Inflammatory macrophage treated with lipopolysaccharide for 4 hours (primary cell): ENCODE results near the gene YJEFN3.

ENCODE experiments used
- DNase-seq: peaks from one replicate; pipeline ENCODE4 v3.0.0-alpha.2; 2020

YJEFN3 gene

GRCh38 chr19:19540064-19540714 is 11.5 kb downstream of the YJEFN3 start:
- DNase-seq = peak; percentile 86

DNA sequence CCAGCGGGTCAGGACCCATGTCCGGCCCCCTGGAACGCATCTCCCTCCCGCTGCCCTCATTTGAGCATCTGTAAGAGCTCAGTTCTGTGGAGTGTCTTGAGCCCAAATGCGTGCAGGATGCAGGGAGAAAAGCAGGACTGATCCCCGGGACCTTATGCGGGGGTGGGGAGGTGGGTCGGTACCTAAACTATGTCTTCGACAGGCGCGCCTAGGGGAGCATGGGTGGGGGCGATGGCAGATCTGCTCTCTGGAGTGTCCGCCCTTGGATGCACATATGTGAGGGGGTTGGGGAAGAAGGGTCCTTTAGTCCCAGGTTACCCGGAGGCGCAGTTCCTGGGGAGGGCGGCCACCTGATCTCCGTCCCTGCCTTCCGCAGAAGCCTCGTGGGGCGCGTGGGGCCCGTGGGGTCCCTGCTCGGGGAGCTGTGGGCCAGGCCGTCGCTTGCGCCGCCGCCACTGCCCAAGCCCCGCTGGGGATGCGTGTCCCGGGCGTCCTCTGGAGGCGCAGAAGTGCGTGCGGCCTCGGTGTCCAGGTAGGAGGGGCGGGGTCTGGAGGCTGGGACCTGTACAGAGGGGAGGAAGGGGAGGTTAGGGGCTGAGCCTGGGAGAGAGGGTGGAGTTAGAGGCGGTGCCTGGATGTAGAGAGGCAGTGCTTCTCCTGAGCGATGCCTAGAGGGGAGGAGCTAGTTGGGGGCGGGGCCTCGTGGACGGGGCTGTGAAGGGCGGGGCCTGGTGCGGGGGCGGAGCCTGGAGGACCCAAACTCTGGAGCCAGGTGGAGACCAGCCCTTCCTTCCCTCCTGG is 12.2 kb downstream of the YJEFN3 start:
- peak; percentile 38 for DNase-seq

DNA sequence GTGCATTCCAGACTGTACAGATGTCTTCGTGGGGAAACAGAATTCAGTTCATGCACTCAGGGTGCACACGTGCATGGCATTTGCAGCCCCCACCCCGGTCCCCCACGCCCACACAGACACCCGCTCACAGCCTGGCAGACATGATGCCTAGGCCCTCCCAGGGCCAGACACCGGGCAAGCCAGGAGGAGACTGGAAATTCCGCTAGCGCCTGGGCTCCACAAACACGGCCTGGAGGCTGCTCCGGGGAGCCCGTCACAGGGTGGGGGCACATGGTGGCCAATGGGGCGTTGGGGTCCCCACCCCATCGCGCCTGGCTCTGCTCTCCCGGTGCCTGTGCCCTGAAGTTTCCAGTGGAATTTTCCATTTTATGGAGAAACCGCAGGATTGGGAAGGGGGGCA is 12.9 kb downstream of the YJEFN3 start:
- DNase-seq = no peak

- peak; percentile 70 for DNase-seq
These were observed 13.8 kb downstream of the YJEFN3 start for GRCh38 chr19:19542507-19542906.

- no peak for DNase-seq
These were observed 14.4 kb downstream of the YJEFN3 start for GRCh38 chr19:19543101-19543500.

DNA sequence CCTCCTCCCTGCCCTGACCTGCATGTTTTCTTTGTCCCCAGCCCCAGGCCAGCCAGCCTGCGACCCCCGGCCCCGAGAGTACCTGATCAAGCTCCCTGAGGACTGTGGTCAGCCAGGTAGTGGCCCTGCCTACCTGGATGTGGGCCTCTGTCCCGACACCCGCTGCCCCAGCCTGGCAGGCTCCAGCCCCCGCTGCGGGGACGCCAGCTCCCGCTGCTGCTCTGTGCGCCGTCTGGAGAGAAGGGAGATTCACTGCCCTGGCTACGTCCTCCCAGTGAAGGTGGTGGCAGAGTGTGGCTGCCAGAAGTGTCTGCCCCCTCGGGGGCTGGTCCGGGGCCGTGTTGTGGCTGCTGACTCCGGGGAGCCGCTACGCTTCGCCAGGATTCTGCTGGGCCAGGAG is 14.9 kb downstream of the YJEFN3 start:
- no peak for DNase-seq

DNA sequence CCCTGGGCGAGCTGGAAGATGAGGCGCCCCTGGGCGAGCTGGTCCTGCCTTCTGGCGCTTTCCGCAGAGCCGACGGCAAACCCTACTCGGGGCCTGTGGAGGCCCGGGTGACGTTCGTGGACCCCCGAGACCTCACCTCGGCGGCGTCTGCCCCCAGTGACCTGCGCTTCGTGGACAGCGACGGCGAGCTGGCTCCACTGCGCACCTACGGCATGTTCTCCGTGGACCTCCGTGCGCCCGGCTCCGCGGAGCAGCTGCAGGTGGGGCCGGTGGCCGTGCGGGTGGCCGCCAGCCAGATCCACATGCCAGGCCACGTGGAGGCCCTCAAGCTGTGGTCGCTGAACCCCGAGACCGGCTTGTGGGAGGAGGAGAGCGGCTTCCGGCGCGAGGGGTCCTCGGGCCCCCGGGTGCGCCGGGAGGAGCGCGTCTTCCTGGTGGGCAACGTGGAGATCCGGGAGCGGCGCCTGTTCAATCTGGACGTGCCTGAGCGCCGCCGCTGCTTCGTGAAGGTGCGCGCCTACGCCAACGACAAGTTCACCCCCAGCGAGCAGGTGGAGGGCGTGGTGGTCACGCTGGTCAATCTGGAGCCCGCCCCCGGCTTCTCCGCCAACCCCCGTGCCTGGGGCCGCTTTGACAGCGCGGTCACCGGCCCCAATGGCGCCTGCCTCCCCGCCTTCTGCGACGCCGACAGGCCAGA is 15.7 kb downstream of the YJEFN3 start:
- DNase-seq = no peak

DNA sequence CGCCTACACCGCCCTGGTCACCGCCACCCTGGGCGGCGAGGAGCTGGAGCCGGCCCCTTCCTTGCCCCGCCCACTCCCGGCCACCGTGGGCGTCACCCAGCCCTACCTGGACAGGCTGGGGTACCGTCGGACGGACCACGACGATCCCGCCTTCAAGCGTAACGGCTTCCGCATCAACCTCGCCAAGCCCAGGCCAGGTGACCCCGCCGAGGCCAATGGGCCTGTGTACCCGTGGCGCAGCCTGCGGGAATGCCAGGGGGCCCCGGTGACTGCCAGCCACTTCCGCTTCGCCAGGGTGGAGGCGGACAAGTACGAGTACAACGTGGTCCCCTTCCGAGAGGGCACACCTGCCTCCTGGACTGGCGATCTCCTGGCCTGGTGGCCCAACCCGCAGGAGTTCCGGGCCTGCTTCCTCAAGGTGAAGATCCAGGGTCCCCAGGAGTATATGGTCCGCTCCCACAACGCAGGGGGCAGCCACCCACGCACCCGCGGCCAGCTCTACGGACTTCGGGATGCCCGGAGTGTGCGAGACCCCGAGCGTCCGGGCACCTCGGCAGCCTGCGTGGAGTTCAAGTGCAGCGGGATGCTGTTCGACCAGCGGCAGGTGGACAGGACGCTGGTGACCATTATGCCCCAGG is 16.4 kb downstream of the YJEFN3 start:
- DNase-seq = no peak

DNA sequence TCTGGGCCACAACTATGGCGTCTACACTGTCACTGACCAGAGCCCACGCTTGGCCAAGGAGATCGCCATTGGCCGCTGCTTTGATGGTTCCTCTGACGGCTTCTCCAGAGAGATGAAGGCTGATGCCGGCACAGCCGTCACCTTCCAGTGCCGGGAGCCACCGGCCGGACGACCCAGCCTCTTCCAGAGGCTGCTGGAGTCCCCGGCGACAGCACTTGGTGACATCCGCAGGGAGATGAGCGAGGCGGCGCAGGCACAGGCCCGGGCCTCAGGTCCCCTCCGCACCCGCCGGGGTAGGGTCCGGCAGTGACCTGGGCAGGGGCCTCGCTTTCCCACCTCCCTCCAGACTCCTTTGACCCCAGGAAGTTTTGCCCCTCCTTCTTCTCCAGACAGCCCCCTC is 17.0 kb downstream of the YJEFN3 start:
- DNase-seq = no peak

DNA sequence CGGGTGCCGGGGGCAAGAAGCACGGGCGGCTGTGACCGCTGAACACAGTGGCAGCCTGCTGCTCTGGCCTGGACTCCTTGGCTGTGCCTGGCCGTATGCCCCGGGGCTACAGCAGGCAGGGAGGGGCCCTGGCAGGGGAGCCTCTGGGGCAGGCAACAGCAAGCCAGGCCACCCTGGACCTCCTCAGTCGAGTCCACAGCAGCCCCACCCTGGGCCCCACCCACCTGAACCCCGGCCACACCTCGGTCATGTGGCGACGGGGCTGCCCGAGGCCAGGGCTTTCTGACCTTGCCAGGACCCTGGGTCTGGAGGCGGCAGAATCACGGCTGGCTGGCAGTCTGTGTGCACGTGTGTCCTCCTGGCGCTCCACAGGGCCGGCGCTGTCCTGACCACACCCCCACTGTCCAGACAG is 18.0 kb downstream of the YJEFN3 start:
- DNase-seq = no peak

GRCh38 chr19:19547674-19548336 is 19.1 kb downstream of the YJEFN3 start:
- DNase-seq = no peak

DNA sequence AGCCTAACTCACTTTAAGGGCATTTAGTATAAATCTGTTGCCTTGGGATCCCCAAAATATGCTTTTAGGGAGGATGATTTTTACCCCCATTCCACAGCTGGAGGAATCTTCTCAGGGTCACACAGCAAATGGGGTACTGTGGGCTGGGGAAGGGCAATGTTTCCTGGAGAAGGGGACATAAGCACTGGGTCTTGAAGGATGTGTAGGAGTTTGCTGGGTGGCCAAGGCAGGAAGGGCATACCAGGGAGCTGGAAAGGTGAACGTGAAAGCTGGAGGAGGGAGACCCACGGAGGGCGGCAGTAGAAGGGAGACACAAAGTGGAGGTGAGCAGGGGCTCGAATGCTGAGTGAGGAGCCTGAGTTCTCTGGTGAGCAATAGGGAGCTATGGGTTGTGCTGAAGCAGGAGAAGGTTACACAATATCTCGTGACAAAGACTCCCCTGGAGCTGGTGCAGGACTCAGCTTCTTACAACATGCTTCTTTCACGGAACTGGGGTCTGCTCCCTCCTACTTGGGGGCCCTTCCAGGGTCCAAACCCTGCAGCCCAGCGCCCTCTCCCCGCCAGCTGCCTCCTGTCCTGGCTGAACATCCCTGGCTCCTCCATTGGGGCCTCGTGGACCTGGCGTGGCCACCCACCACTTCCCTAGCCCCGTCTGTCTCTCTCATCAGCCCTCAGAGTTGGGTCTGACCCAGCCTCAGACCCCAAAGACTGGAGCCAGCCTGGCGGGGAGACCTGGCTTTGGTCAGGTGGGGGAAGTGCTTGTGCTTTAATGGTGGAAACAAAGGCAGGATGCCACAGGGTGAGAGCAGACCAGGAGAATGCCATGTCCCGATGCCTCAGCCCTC is 20.4 kb downstream of the YJEFN3 start:
- DNase-seq = no peak

DNA sequence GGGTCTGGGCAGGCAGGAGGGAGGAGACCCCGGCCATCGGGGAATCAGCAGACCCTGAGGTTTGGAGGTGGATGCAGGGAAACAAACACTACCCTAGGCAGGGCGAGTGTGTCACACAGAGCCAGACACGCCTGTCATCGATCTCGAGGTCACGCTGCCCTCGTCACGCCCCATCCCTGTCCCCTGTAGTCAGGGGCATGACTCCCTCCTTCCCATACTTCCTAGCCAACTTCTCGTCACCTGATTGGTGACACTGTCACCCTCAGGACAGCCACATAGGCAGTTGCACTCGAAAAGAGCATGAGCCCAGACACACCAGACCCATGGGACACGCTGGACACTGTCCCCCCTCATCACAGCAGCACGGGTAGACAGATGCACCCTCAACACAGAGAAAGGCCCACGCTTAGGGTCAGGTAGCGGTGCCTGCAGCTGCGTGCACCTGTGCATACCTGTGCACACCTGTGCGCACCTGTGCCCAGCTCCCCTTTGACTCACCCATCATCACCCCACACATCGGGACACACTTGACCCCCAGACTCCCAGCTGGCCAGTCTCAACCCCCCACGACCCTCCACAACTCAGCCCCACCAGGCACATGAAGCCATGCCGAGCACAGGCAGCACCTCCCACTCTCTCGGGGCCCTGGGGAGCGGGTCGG is 21.2 kb downstream of the YJEFN3 start:
- DNase-seq = peak; percentile 15

DNA sequence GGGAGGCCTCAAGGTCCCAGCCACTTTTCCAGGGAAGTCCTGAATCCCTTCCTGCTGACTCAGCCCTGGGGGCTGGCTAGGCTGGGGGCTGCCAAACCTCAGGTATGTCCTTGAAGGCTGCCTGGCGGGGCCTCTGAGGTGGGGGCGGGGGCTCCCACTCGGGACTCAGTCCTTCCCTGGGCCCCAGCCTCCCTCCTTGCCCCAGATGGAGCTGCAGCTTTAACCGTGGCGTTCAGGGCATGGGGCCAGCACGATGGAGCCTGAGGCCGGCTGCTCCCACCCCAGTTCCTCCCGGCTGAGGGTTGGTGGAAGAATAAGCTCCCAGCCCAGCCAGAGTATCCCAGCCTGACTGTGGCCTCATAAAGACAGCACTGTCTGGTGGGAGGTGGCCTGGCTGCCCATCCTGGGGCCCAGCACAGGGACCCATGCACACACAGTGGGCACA is 21.8 kb downstream of the YJEFN3 start:
- no peak for DNase-seq

DNA sequence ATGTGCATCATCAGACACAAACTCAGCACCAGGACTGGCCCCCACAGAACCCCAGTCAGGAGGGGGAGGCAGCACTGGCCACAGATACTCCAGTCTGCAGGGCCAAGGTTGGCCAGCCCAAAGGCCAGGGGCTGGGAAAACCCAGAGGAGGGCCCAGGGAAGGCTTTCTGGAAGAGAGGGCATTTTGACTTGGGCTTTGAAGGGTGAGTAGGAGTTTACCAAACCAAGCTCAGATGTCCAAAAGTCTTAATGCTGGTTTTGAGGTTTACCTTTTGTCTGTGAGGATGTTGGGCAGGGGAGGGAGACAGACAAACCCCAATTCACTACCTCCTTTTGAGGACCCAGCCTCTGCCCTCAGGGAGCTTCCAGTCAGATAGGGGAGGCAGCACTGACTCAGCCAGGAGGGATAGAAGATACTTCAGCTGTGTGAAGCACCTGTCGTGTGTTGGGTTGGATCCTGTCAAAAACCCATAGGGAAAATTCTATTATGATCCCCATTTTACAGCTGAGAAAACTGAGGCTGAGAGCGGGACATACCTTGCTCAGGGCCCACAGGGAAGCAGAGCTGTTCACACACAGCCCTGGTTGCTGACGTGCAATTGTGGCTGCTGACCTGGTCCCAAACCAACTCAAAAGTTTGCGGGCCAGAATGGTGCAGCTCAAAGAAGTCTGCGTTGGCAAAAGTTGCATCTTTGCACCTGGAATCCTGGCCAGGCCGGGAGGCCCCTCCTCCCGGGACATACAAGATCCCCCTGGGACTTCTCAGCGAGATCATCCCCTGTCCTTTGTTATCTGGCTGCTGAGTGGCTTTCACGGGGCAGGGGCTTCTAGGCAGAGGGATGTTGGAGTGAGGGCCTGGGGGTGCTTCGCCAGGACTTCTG is 22.5 kb downstream of the YJEFN3 start:
- DNase-seq = no peak

DNA sequence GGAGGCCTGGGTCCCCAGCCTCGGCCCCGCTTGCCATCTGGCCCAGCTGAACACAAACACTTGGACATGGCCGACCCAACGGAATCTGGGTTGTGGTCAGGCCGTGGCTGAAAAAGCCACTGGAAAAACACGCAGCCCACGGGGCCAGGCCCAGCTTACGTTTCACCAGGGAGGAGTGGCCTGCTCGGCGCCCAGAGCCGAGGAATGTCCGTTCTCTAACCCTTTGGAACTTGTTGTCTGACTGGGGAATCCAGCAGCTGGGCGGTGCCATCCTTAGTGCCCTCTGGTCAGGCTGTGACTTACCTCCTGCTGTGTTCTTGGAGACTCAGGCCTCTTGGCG is 23.1 kb downstream of the YJEFN3 start:
- DNase-seq = no peak

- peak; percentile 36 for DNase-seq
These were observed 24.1 kb downstream of the YJEFN3 start for GRCh38 chr19:19552798-19553197.

GRCh38 chr19:19553670-19554069 is 25.0 kb downstream of the YJEFN3 start:
- no peak for DNase-seq

DNA sequence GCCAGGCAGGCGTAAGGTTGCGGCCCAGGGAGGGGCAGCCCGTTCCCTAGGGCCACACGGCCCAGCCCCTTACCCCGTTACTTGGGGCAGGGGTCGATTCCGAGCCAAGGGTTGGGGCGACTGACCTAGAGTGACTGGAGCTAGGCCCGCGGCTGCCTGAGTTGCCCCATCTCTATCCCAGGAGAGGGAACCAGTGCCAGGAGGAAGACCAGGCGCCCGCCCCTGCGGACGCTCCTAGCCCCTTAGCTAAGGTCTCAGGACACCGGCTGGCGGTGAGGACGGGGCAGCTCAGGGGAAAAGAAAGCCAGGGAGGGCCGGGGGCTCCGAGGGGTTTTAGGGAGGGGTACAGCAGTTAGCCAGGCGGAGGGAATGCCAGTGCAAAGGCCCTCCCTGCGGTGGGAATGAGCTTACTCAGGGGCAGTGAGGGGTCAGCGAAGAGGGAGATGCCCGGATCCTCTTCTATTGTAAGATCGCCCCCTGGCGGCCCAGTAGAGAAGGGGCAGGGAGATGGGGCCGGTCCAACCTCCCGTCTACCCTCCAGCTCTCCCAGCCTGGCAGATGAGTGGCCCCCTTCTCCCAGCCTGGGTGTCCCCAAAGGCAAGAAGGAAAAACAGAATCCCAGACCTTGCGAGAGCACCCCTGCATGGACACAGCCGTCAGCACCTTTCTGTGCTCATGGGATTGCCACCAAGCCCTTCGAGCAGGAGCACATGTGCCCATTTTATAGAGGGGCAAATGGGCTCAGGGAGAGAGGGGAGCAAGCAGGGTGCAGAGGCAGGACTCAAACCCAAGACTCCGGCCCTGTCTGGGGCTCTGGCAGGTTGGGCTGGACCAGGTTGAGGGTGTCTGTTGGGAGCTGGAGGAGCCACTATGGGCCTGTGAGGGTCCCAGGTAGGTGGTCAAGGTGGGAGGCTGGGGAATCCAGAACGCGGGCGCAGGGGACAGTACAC is 25.6 kb downstream of the YJEFN3 start:
- DNase-seq = peak; percentile 60
